Stimulated activated CD8-positive, alpha-beta memory T cell treated with anti-CD3 and anti-CD28 coated beads, Interleukin-7, amount 100 ng/mL, for 48 hours (primary cell): ENCODE measurements around the gene METAP1D.
A peak's percentile ranks its signal among the peaks of the same experiment; 100 is the strongest.

Experiments
- DNase-seq, 2 donors: peaks; one replicate each; pipeline ENCODE4 v3.0.0-alpha.2; 2020; ENCODE audit warnings: low read depth in 1 of 2; ENCODE audit errors: extremely low read depth in 1 of 2

Gene METAP1D

GRCh38 chr2:172079416-172079815 lies 79.7 kb downstream of the METAP1D start:
- DNase-seq, result no peak

DNA sequence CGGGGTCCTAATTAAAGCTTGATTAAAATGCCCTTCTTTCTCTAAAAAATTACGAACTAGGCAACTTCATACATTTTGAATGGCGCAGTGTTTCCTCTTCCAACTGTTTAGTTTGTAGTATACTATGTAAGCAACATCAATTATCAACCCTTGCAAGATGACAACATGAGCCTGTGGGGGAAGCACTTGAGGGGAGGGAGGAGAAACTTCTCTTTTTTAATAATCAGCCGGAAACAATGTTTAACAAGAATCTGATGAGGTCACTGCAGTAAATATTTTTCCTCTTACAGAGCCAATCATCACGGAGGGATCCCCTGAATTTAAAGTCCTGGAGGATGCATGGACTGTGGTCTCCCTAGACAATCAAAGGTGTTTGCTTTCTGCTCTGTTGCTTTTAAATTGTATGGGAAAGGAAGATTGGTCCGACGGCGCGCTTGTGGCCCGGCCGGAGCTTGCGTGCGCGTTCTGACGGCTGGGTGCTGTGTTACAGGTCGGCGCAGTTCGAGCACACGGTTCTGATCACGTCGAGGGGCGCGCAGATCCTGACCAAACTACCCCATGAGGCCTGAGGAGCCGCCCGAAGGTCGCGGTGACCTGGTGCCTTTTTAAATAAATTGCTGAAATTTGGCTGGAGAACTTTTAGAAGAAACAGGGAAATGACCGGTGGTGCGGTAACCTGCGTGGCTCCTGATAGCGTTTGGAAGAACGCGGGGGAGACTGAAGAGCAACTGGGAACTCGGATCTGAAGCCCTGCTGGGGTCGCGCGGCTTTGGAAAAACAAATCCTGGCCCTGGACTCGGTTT lies 80.3 kb downstream of the METAP1D start:
- DNase-seq, result no peak

GRCh38 chr2:172080641-172081220 lies 81.0 kb downstream of the METAP1D start:
- no peak for DNase-seq

DNA sequence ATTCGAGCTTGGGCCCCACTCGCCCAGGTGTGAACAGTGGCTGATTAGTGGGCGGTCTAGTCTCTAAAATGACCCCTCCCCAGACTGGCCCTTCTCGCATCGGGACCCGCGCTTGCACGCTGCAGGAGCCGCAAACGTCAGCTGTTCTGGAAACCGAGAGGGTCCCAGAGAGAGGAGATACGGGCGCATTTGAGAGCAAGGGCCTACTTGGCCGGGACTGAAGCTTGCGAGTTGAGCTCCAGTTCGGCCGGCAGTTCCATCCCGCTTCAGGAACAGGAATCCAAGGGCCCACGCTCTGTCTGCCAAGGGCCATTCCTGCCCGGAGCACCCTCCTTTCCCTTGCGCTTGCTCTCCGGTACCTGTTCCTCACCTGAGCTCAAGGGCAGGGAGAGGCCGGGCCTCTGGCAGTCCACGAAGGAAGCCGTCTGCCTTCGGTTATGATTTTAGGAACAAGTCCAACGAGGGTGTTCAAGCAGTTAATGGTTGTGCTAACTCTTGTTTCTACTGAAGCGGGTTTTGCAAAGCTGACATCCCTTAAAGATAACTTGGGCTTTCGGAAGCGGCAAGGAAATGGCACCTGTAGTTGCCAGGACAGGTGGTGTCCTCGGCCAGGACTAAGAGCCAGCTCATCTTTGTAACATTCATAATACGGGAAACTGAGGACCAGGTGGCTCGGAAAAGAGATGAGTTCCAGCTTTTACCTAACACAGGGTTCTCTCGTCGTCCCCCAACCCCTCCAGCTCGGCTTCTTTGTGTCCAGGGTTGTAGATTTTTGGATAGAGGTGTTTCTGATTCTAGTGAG lies 81.7 kb downstream of the METAP1D start:
- no peak for DNase-seq

DNA sequence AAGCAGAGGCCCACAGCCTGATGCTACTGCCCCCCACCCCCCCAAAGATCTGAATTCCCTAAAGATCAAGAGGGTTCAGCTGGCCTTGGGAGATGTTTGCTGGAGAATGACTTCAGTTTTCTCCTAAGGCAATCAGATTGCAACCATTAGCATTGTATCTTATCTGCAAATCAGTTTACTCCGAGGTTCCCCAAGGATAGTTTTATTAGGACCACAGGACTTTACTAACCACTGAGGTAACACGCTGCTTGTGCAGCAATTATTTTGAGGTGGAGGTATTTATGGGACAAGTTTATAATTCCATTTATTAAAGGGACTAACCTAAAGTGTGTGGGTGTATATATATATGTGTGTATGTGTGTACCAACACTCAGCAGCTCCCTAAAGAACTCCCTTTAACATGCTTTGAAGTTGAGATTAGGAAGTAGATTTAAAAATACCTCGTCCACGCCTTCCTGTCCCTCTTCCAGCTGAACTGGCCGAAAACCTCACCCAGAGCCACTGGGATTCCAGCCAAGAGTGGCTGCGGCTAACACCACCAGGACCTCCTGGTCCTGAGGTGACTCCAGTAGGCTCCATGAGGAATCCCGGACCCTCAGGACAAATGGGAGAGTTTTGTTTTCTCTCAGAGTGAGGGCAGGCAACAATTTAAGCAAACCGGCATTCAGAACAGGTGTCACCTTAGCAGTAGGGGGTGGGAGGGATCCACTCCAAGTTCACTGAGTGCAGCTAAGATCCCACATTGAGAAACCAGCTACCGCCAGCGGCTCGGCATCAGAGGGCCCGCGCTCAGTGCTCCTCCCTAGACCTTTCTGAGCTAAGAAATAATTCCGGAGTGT lies 82.6 kb downstream of the METAP1D start:
- DNase-seq, result no peak

GRCh38 chr2:172082944-172083627 lies 83.3 kb downstream of the METAP1D start:
- no peak for DNase-seq

- DNase-seq, result no peak
Observed at GRCh38 chr2:172083628-172084394, 84.1 kb downstream of the METAP1D start.

GRCh38 chr2:172084395-172084644 lies 84.6 kb downstream of the METAP1D start:
- DNase-seq, result no peak

GRCh38 chr2:172084645-172085459 lies 85.1 kb downstream of the METAP1D start:
- DNase-seq, result peak in 1 of 2 donors; percentile 56

DNA sequence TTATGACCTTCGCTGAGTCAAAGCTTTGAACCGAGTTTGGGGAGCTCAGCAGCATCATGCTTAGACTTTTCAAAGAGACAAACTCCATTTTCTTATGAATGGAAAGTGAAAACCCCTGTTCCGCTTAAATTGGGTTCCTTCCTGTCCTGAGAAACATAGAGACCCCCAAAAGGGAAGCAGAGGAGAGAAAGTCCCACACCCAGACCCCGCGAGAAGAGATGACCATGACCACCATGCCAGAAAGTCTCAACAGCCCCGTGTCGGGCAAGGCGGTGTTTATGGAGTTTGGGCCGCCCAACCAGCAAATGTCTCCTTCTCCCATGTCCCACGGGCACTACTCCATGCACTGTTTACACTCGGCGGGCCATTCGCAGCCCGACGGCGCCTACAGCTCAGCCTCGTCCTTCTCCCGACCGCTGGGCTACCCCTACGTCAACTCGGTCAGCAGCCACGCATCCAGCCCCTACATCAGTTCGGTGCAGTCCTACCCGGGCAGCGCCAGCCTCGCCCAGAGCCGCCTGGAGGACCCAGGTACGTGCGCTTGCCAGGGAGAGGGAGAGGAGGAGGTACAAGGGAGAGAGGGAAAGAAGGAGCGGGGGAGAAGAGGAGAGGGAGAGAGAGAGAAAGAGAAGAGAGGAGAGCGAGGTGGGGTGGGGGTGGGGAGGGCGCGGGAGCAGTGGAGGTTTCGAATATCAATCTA lies 85.9 kb downstream of the METAP1D start, which contains the start of gene DLX1:
Gene DLX1, plus strand, starts transcription at position 48 of the 700 bp plus-strand sequence. Its CDS starts 171 bp downstream, at position 219.
- no peak for DNase-seq

- no peak for DNase-seq
Observed at GRCh38 chr2:172086241-172087206, 86.8 kb downstream of the METAP1D start.

- no peak for DNase-seq
Observed at GRCh38 chr2:172087207-172087779, 87.5 kb downstream of the METAP1D start.

GRCh38 chr2:172087780-172088244 lies 88.1 kb downstream of the METAP1D start:
- no peak for DNase-seq

GRCh38 chr2:172088245-172089004 lies 88.7 kb downstream of the METAP1D start:
- DNase-seq, result no peak

- DNase-seq, result no peak
Observed at GRCh38 chr2:172089005-172089504, 89.3 kb downstream of the METAP1D start.

- DNase-seq, result no peak
Observed at GRCh38 chr2:172089633-172090032, 89.9 kb downstream of the METAP1D start.
